Mesenteric fat pad (tissue), 1 donor: ENCODE data around the gene WFDC1. TPM values are rescaled to one million over a fixed set of nuclear protein-coding genes. Genes with fewer than 3 reads are reported as not detected.

ENCODE experiments used
- DNase-seq: peaks from one replicate; pipeline ENCODE4 v3.0.0-alpha.2; 2020; ENCODE audit warnings: low spot score
- total RNA-seq: library from RNA; stranded (reverse); fragmentation: NEBNext Ultra II Directional; extraction: Animal tissue kit (Norgen Biotek cat#: 25700); gene quantifications from one replicate; pipeline ENCODE4 v1.2.1, GENCODE V29; 2021
- donor health status: DM: yes; HTN: yes; CAD: no.

Gene WFDC1
- total RNA-seq, 1 donor from 2014 or later, result 1.4 TPM

GRCh38 chr16:84349862-84350684, 55.4 kb downstream of the WFDC1 start:
- no peak for DNase-seq

GRCh38 chr16:84350685-84351400, 56.2 kb downstream of the WFDC1 start:
- DNase-seq, result no peak

GRCh38 chr16:84351630-84352029, 57.0 kb downstream of the WFDC1 start:
- DNase-seq, result no peak

- no peak for DNase-seq
These were observed 59.6 kb downstream of the WFDC1 start for GRCh38 chr16:84354306-84354705.

GRCh38 chr16:84355149-84355548, 60.5 kb downstream of the WFDC1 start:
- DNase-seq, result no peak

GRCh38 chr16:84356176-84356575, 61.5 kb downstream of the WFDC1 start:
- DNase-seq, result no peak

- no peak for DNase-seq
These were observed 62.0 kb downstream of the WFDC1 start for GRCh38 chr16:84356591-84357116.

GRCh38 chr16:84357191-84357651, 62.5 kb downstream of the WFDC1 start:
- no peak for DNase-seq

- DNase-seq, result no peak
These were observed 64.1 kb downstream of the WFDC1 start for GRCh38 chr16:84358601-84359295.

- no peak for DNase-seq
These were observed 64.6 kb downstream of the WFDC1 start for GRCh38 chr16:84359326-84359725.

- DNase-seq, result no peak
These were observed 65.5 kb downstream of the WFDC1 start for GRCh38 chr16:84360170-84360569.

- DNase-seq, result no peak
These were observed 66.1 kb downstream of the WFDC1 start for GRCh38 chr16:84360748-84361147.

- DNase-seq, result no peak
These were observed 66.9 kb downstream of the WFDC1 start for GRCh38 chr16:84361546-84361945.

- no peak for DNase-seq
These were observed 67.8 kb downstream of the WFDC1 start for GRCh38 chr16:84362471-84362941.

GRCh38 chr16:84366208-84366607, 71.5 kb downstream of the WFDC1 start:
- DNase-seq, result no peak

- DNase-seq, result no peak
These were observed 72.6 kb downstream of the WFDC1 start for GRCh38 chr16:84367297-84367680.

- no peak for DNase-seq
These were observed 73.2 kb downstream of the WFDC1 start for GRCh38 chr16:84367750-84368307.

GRCh38 chr16:84368308-84368996, 73.8 kb downstream of the WFDC1 start, which contains the start of gene ATP2C2:
ATP2C2 (plus strand) TSS chr16:84368538; CDS start chr16:84368616, 78 bp downstream.
- no peak for DNase-seq

- DNase-seq, result no peak
These were observed 74.4 kb downstream of the WFDC1 start for GRCh38 chr16:84369105-84369504.

- DNase-seq, result no peak
These were observed 75.4 kb downstream of the WFDC1 start for GRCh38 chr16:84369938-84370627.
